ENCODE measurements around the gene PCDHB9. TPM values are rescaled to one million over a fixed set of nuclear protein-coding genes. Genes with fewer than 3 reads are reported as not detected.
A peak's percentile ranks its signal among the peaks of the same experiment; 100 is the strongest.

Gene PCDHB9
- total and polyA plus RNA-seq, 9 of the 15 experiments (the other 6 are each of a cell fraction or from before 2014, with no cell fraction given), result not detected

DNA sequence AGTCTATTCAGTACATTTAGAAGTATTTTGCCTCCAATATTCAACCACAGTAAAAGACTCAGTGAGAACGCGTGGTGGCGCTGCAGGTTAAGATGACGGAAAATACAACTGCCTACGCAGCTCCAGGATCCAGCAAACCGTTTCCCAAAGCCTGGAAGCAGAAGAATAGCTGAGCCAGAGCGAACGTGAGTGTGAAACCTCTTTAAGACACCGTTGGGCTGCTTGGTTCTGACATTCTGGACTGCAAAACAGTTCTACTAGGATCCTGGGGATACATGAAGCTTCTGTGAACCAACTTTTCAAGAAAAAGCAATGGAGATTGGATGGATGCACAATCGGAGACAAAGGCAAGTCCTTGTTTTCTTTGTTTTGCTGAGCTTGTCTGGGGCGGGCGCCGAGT is 4.7 kb upstream of the PCDHB9 start, which contains the start of gene PCDHB16:
Gene PCDHB16, plus strand, starts transcription at position 140 of the 400 bp plus-strand sequence. Its CDS starts 173 bp downstream, at position 313.
- Histone ChIP-seq H3K27me3 (ENCODE audit: control insufficient read depth in 2 of 2, insufficient read depth in 2 of 2, low read length in 2 of 2) (peaks cover 5 to 14% of the 10 kb centered on the region in 2 experiments; a peak in 1 of 5 replicates), H3K9me1 (ENCODE audit: control insufficient read depth, insufficient read depth, low read length) (no peaks in the 10 kb centered on the region), H3K4me3 (no peak within 1 kb of the TSS), H3K4me1 (replicated peaks in 1 of 2; ENCODE audit: control insufficient read depth in 2 of 2, insufficient read depth in 2 of 2, low read length in 2 of 2) (no peaks in the 10 kb centered on the region), H3K36me3 (ENCODE audit: control insufficient read depth, insufficient read depth, low read length) (no peaks in the 10 kb centered on the region), H3K79me2 (ENCODE audit: control insufficient read depth, insufficient read depth, low read length) (no peaks in the 10 kb centered on the region), H4K20me1 (replicated peaks; ENCODE audit: control insufficient read depth, insufficient read depth, low read length) (no peaks in the 10 kb centered on the region), H3K27ac (ENCODE audit: extremely low read depth, low read depth, low read length) (no peak within 1 kb of the TSS), H3K9me3 (replicated peaks; ENCODE audit: control insufficient read depth, insufficient read depth, low read depth, low read length) (no peaks in the 10 kb centered on the region), H3K4me2 (ENCODE audit: insufficient read depth, low read length) (no peak within 1 kb of the TSS), H2AFZ (ENCODE audit: low read depth, low read length) (no peak within 1 kb of the TSS), H3K9ac (ENCODE audit: insufficient read depth in 1 of 2, low read depth in 2 of 2, low read length in 2 of 2) (no peak within 1 kb of the TSS)
- ATAC-seq (peak; percentile 78), DNase-seq (ENCODE audit: extremely low read depth in 1 of 4, low spot score in 3 of 4) (peak in 2 of 4 experiments; percentile 17 to 31), FAIRE-seq (peak; percentile 46)
- ChIA-PET CTCF (ENCODE audit: low intra/inter-chr PET ratio) (no interaction called here), POLR2A (no interaction called here)
- WGBS (ENCODE audit: insufficient coverage, low coverage, missing lambda C conversion rate), result 2% methylated on average over 13 of the region's 13 CpGs
- intact Hi-C loops (cut with micrococcal nuclease) (no loop called here), in situ Hi-C loops (cut with MboI) (no loop called here)
- no TSS peak for BruUV-seq (replicated peaks)
- TF ChIP-seq ZNF780A (CRISPR knock-in tag; IDR thresholded peaks at IDR 0.05) (no peak), CREM (IDR thresholded peaks at IDR 0.05; ENCODE audit: low read depth) (peak; percentile 14; the same call in 1 of the 2 replicates), ZNF551 (CRISPR knock-in tag; IDR thresholded peaks at IDR 0.05) (no peak), XRCC5 (IDR thresholded peaks at IDR 0.05; ENCODE audit: low read depth, low read length) (no peak), RAD21 (CRISPR knock-in tag; conservative IDR thresholded peaks at IDR 0.05 in 1 of 2, IDR thresholded peaks at IDR 0.05 in 1 of 2) (0 out of 4 replicates have a peak, but pooled peaks of 1 of the 2 experiments have one; percentile 17), ZFP36 (IDR thresholded peaks at IDR 0.05; ENCODE audit: low read depth, low read length, partially characterized antibody) (no peak), POLR2A (conservative IDR thresholded peaks at IDR 0.05) (no peak), CBX3 (IDR thresholded peaks at IDR 0.05; ENCODE audit: borderline replicate concordance in 1 of 2, low read length in 2 of 2) (no peak), PRMT5 (CRISPR knock-in tag; IDR thresholded peaks at IDR 0.05) (no peak), ARHGAP35 (IDR thresholded peaks at IDR 0.05; ENCODE audit: partially characterized antibody) (no peak), BHLHE40 (IDR thresholded peaks at IDR 0.05; ENCODE audit: low read length) (no peak)
- TF ChIP-seq, protein P1, sequence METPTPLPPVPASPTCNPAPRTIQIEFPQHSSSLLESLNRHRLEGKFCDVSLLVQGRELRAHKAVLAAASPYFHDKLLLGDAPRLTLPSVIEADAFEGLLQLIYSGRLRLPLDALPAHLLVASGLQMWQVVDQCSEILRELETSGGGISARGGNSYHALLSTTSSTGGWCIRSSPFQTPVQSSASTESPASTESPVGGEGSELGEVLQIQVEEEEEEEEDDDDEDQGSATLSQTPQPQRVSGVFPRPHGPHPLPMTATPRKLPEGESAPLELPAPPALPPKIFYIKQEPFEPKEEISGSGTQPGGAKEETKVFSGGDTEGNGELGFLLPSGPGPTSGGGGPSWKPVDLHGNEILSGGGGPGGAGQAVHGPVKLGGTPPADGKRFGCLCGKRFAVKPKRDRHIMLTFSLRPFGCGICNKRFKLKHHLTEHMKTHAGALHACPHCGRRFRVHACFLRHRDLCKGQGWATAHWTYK (CRISPR knock-in tag; IDR thresholded peaks at IDR 0.05), result no peak
- TF ChIP-seq, protein P2, sequence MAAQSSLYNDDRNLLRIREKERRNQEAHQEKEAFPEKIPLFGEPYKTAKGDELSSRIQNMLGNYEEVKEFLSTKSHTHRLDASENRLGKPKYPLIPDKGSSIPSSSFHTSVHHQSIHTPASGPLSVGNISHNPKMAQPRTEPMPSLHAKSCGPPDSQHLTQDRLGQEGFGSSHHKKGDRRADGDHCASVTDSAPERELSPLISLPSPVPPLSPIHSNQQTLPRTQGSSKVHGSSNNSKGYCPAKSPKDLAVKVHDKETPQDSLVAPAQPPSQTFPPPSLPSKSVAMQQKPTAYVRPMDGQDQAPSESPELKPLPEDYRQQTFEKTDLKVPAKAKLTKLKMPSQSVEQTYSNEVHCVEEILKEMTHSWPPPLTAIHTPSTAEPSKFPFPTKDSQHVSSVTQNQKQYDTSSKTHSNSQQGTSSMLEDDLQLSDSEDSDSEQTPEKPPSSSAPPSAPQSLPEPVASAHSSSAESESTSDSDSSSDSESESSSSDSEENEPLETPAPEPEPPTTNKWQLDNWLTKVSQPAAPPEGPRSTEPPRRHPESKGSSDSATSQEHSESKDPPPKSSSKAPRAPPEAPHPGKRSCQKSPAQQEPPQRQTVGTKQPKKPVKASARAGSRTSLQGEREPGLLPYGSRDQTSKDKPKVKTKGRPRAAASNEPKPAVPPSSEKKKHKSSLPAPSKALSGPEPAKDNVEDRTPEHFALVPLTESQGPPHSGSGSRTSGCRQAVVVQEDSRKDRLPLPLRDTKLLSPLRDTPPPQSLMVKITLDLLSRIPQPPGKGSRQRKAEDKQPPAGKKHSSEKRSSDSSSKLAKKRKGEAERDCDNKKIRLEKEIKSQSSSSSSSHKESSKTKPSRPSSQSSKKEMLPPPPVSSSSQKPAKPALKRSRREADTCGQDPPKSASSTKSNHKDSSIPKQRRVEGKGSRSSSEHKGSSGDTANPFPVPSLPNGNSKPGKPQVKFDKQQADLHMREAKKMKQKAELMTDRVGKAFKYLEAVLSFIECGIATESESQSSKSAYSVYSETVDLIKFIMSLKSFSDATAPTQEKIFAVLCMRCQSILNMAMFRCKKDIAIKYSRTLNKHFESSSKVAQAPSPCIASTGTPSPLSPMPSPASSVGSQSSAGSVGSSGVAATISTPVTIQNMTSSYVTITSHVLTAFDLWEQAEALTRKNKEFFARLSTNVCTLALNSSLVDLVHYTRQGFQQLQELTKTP (IDR thresholded peaks at IDR 0.05; ENCODE audit: low read depth in 1 of 2, partially characterized antibody in 2 of 2), result no peak
- TF ChIP-seq, protein P3, sequence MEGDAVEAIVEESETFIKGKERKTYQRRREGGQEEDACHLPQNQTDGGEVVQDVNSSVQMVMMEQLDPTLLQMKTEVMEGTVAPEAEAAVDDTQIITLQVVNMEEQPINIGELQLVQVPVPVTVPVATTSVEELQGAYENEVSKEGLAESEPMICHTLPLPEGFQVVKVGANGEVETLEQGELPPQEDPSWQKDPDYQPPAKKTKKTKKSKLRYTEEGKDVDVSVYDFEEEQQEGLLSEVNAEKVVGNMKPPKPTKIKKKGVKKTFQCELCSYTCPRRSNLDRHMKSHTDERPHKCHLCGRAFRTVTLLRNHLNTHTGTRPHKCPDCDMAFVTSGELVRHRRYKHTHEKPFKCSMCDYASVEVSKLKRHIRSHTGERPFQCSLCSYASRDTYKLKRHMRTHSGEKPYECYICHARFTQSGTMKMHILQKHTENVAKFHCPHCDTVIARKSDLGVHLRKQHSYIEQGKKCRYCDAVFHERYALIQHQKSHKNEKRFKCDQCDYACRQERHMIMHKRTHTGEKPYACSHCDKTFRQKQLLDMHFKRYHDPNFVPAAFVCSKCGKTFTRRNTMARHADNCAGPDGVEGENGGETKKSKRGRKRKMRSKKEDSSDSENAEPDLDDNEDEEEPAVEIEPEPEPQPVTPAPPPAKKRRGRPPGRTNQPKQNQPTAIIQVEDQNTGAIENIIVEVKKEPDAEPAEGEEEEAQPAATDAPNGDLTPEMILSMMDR (IDR thresholded peaks at IDR 0.05 in 2 of 3, conservative IDR thresholded peaks at IDR 0.05 in 1 of 3; ENCODE audit: insufficient read depth in 2 of 3, low read depth in 1 of 3, low read length in 3 of 3), result peak; percentile 38 to 51 (median 46)
- TF ChIP-seq, protein P4, sequence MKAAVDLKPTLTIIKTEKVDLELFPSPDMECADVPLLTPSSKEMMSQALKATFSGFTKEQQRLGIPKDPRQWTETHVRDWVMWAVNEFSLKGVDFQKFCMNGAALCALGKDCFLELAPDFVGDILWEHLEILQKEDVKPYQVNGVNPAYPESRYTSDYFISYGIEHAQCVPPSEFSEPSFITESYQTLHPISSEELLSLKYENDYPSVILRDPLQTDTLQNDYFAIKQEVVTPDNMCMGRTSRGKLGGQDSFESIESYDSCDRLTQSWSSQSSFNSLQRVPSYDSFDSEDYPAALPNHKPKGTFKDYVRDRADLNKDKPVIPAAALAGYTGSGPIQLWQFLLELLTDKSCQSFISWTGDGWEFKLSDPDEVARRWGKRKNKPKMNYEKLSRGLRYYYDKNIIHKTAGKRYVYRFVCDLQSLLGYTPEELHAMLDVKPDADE (conservative IDR thresholded peaks at IDR 0.05; ENCODE audit: control insufficient read depth, low read depth, low read length), result no peak
